Left lung (tissue), 10 donors: ENCODE data around the gene MAN1C1. TPM values are rescaled to one million over a fixed set of nuclear protein-coding genes. Genes with fewer than 3 reads are reported as not detected.

Experiments
- ATAC-seq: fragments of 200-7000 bp; cut with Tn5 transposase; one replicate; pipeline ENCODE4 v1.9.1; 2020; ENCODE audit warnings: moderate library complexity
- DNase-seq, 4 donors: peaks; one replicate each; pipeline ENCODE4 v3.0.0-alpha.2; 2013 to 2020
- H3K27ac ChIP-seq, 2 donors: fragments of 200-600 bp; sonication (generic) in 1 of 2; one replicate each; pipeline versions ENCODE4 v1.5.0 to v1.8.0; 2020 to 2021
- H3K27me3 ChIP-seq, 2 donors: fragments of 200-600 bp; sonication (generic) in 1 of 2; one replicate each; pipeline versions ENCODE4 v1.5.0 to v1.8.0; 2020 to 2021
- H3K36me3 ChIP-seq, 2 donors: fragments of 200-600 bp; sonication (generic) in 1 of 2; one replicate each; pipeline versions ENCODE4 v1.5.0 to v1.8.0; 2020 to 2021
- H3K4me1 ChIP-seq, 2 donors: fragments of 200-600 bp; one replicate each; pipeline ENCODE4 v1.8.0; 2021
- H3K4me3 ChIP-seq, 2 donors: fragments of 200-600 bp; sonication (generic) in 1 of 2; one replicate each; pipeline versions ENCODE4 v1.5.0 to v1.8.0; 2020 to 2021; ENCODE audit warnings: mild to moderate bottlenecking in 1 of 2
- H3K9me3 ChIP-seq, 2 donors: fragments of 200-600 bp; sonication (generic) in 1 of 2; one replicate each; pipeline versions ENCODE4 v1.5.0 to v1.8.0; 2020 to 2021
- intact Hi-C, 2 donors: fragments of 100-400 bp; cut with DNase I; formaldehyde crosslinking; loops; one replicate each; pipeline versions ENCODE4 v1.11.2 to v1.14.2; 2022
- polyA plus RNA-seq, 6 donors: library from polyadenylated mRNA; unstranded; fragments of 120-200 nt; gene quantifications; one replicate each; pipeline ENCODE4 v1.2.1, GENCODE V29; 2013; ENCODE audit not compliant: insufficient read length in 6 of 6
- total RNA-seq, 2 donors: library from RNA; stranded (reverse); fragmentation: NEBNext Ultra II Directional; extraction: Animal tissue kit (Norgen Biotek cat#: 25700); gene quantifications; one replicate each; pipeline ENCODE4 v1.2.1, GENCODE V29; 2021
- TF ChIP-seq, protein P1 (sequence below), 2 donors: fragments of 200-600 bp; sonication (generic) in 1 of 2; IDR thresholded peaks; one replicate each; pipeline versions ENCODE4 v1.5.0 to v1.8.0; 2021; ENCODE audit warnings: antibody characterized with exemption in 2 of 2
- donor health status: DM: no; HTN: yes; CAD: no.
- donor health status: DM: no; HTN: no; CAD: no.

The MAN1C1 gene
- total and polyA plus RNA-seq, 8 donors: 14.9 to 20.3 (median 16.1) TPM

- TF ChIP-seq, protein P1, sequence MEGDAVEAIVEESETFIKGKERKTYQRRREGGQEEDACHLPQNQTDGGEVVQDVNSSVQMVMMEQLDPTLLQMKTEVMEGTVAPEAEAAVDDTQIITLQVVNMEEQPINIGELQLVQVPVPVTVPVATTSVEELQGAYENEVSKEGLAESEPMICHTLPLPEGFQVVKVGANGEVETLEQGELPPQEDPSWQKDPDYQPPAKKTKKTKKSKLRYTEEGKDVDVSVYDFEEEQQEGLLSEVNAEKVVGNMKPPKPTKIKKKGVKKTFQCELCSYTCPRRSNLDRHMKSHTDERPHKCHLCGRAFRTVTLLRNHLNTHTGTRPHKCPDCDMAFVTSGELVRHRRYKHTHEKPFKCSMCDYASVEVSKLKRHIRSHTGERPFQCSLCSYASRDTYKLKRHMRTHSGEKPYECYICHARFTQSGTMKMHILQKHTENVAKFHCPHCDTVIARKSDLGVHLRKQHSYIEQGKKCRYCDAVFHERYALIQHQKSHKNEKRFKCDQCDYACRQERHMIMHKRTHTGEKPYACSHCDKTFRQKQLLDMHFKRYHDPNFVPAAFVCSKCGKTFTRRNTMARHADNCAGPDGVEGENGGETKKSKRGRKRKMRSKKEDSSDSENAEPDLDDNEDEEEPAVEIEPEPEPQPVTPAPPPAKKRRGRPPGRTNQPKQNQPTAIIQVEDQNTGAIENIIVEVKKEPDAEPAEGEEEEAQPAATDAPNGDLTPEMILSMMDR (IDR thresholded peaks at IDR 0.05): no peak
These were observed 3.5 kb upstream of the MAN1C1 start for GRCh38 chr1:25613091-25613490.

DNA sequence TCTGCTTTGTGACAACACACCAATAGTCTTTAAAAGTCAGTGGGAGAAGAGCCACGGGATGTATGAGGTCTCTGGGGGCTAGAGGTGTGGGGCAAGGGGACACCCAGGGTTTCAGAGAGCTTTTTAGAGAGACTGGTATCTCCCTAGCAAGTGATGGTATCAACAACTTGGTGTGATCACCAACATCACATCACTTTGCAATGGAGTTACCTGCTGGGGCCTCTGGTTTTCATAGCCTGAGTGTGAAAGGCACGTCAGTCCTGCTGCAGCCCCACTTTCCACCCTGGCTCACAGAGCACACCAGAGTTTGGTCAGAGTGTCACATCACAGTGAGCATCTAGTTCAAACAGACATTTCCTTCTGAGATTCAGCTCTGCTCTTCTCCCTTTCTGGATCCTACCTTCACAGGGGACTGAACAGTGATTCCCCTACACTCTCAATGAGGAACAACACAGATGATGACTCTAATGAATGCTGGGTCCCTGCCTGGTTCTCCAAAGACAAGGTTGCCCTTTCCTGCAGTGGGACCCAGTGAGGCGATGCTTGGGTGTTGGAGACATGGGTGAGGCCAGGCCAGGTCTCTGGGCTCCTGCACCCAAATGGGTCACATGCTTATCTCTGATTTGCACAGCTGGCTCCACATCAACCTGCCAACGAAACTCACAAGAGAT, 2.0 kb upstream of the MAN1C1 start:
- Histone ChIP-seq H3K9me3 (no peaks in the 10 kb centered on the region), H3K27ac (no peak overlapping the region), H3K4me1 (peaks cover 5 to 33% of the 10 kb centered on the region in 2 donors), H3K4me3 (no peak overlapping the region), H3K27me3 (peaks cover 0 to 20% of the 10 kb centered on the region in 2 donors), H3K36me3 (no peaks in the 10 kb centered on the region)
- ATAC-seq: no peak
- intact Hi-C loops: loop anchor here in 1 of 2 donors (10.0 kb wide), 1 partner anchor 130 kb away; no protein-coding TSS in a partner anchor
- no peak for DNase-seq
- TF ChIP-seq, protein P1 (IDR thresholded peaks at IDR 0.05): no peak

More at GRCh38 chr1:25613091-25613490, 3.5 kb upstream of the MAN1C1 start:
- intact Hi-C loops: loop anchor here in 1 of 2 donors (10.0 kb wide), 1 partner anchor 132 kb away; no protein-coding TSS in a partner anchor
- no peak for DNase-seq
- no peaks in the 10 kb centered on the region for H3K9me3 ChIP-seq
- no peak for ATAC-seq
- H3K4me1 ChIP-seq: peaks cover 7 to 25% of the 10 kb centered on the region in 2 donors
- no peaks in the 10 kb centered on the region for H3K36me3 ChIP-seq
- H3K27me3 ChIP-seq: peaks cover 0 to 15% of the 10 kb centered on the region in 2 donors
- H3K27ac ChIP-seq: no peak overlapping the region
- H3K4me3 ChIP-seq: no peak overlapping the region

GRCh38 chr1:25615172-25615541, 1.4 kb upstream of the MAN1C1 start:
- intact Hi-C loops: loop anchor here in 1 of 2 donors (10.0 kb wide), 1 partner anchor 130 kb away; no protein-coding TSS in a partner anchor
- no peaks in the 10 kb centered on the region for H3K9me3 ChIP-seq
- H3K4me3 ChIP-seq: no peak overlapping the region
- H3K4me1 ChIP-seq: peaks cover 5 to 34% of the 10 kb centered on the region in 2 donors
- no peak overlapping the region for H3K27ac ChIP-seq
- DNase-seq (no peak), ATAC-seq (no peak)
- H3K36me3 ChIP-seq: no peaks in the 10 kb centered on the region
- peaks cover 0 to 20% of the 10 kb centered on the region in 2 donors for H3K27me3 ChIP-seq
- TF ChIP-seq, protein P1 (IDR thresholded peaks at IDR 0.05): no peak

- ATAC-seq: peak; percentile 17
- TF ChIP-seq, protein P1 (IDR thresholded peaks at IDR 0.05): no peak
- intact Hi-C loops: loop anchor here in 1 of 2 donors (10.0 kb wide), 1 partner anchor 129 kb away; no protein-coding TSS in a partner anchor
- H3K36me3 ChIP-seq: no peaks in the 10 kb centered on the region
- H3K4me3 ChIP-seq: peak overlapping the region; percentile 50 to 57
- H3K9me3 ChIP-seq: no peaks in the 10 kb centered on the region
- DNase-seq: no peak
- peaks cover 0 to 20% of the 10 kb centered on the region in 2 donors for H3K27me3 ChIP-seq
- H3K4me1 ChIP-seq: peaks cover 5 to 38% of the 10 kb centered on the region in 2 donors
- peak overlapping the region; percentile 56 to 69 for H3K27ac ChIP-seq
These were observed 962 bp upstream of the MAN1C1 start for GRCh38 chr1:25615563-25616094.

- Histone ChIP-seq H3K4me3 (peak overlapping the region; percentile 71 to 82), H3K27me3 (peaks cover 0 to 12% of the 10 kb centered on the region in 2 donors), H3K4me1 (peaks cover 5 to 41% of the 10 kb centered on the region in 2 donors), H3K9me3 (no peaks in the 10 kb centered on the region), H3K36me3 (no peaks in the 10 kb centered on the region), H3K27ac (peak overlapping the region in 1 of 2 donors; percentile 65)
- no peak for ATAC-seq
- DNase-seq: no peak
- intact Hi-C loops: loop anchor here in 1 of 2 donors (10.0 kb wide), 1 partner anchor 128 kb away; no protein-coding TSS in a partner anchor
- TF ChIP-seq, protein P1 (IDR thresholded peaks at IDR 0.05): no peak
These were observed 515 bp downstream of the MAN1C1 start for GRCh38 chr1:25616987-25617624.
